Stomach smooth muscle (tissue), 2 donors: Measurements from ENCODE around the gene FAP.

Experiments
- H3K27ac ChIP-seq: one replicate; pipeline ENCODE4 v1.7.0; 2013; ENCODE audit warnings: mild to moderate bottlenecking, low read length, inconsistent platforms
- H3K27me3 ChIP-seq, 2 donors: one replicate each; pipeline ENCODE4 v1.7.0; 2013; ENCODE audit warnings: low read length in 2 of 2; ENCODE audit not compliant: insufficient read depth in 2 of 2, control insufficient read depth in 1 of 2
- H3K36me3 ChIP-seq, 2 donors: one replicate each; pipeline ENCODE4 v1.7.0; 2013; ENCODE audit warnings: low read length in 2 of 2; ENCODE audit not compliant: control insufficient read depth in 2 of 2, insufficient read depth in 2 of 2
- H3K4me1 ChIP-seq: one replicate; pipeline ENCODE4 v1.7.0; 2013; ENCODE audit warnings: low read length; ENCODE audit not compliant: control insufficient read depth, insufficient read depth
- H3K4me3 ChIP-seq, 2 donors: one replicate each; pipeline ENCODE4 v1.7.0; 2013; ENCODE audit warnings: low read length in 2 of 2
- H3K9ac ChIP-seq, 2 donors: one replicate each; pipeline ENCODE4 v1.7.0; 2013; ENCODE audit warnings: low read length in 2 of 2, mild to moderate bottlenecking in 1 of 2
- H3K9me3 ChIP-seq, 2 donors: one replicate each; pipeline ENCODE4 v1.7.0; 2013; ENCODE audit warnings: low read length in 2 of 2; ENCODE audit not compliant: control insufficient read depth in 2 of 2
- donor health status: healthy.
- donor health status: Pancreatic carcinoma.

Gene FAP

DNA sequence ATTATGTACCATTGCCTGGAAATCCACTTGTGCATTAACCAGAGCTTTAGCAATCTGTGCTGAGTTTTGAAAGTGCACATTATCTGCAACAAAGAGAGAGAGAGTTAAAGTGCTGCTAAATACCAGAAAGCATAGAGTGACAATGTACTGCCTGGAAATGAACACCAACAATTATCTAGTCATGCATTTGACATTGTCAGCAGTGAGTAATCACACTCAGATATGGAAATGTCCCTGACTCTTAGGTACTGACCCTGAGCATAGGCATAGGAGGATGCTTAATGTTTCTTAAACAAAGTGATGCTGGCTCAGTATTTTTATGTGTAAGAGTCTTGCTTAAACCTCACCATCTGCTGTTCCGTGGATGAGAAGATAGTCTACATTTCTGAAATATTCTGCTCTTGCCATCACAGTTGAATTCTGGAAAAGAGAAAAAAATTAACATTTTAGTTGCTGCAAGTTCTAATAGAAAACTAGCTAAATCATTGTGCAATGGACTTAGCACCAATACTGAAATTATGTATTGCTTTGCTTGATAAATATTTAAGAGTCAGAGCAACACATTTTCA lies 70.4 kb downstream of the FAP start:
- Histone ChIP-seq H3K4me3 (no peak overlapping the region), H3K36me3 (no peaks in the 10 kb centered on the region), H3K27me3 (no peaks in the 10 kb centered on the region), H3K9me3 (no peaks in the 10 kb centered on the region), H3K4me1 (no peaks in the 10 kb centered on the region), H3K9ac (no peak overlapping the region), H3K27ac (no peak overlapping the region)

- Histone ChIP-seq H3K9me3 (no peaks in the 10 kb centered on the region), H3K4me1 (no peaks in the 10 kb centered on the region), H3K27me3 (no peaks in the 10 kb centered on the region), H3K4me3 (no peak overlapping the region), H3K9ac (no peak overlapping the region), H3K36me3 (no peaks in the 10 kb centered on the region), H3K27ac (no peak overlapping the region)
These were observed 76.5 kb downstream of the FAP start for GRCh38 chr2:162166745-162167144.

DNA sequence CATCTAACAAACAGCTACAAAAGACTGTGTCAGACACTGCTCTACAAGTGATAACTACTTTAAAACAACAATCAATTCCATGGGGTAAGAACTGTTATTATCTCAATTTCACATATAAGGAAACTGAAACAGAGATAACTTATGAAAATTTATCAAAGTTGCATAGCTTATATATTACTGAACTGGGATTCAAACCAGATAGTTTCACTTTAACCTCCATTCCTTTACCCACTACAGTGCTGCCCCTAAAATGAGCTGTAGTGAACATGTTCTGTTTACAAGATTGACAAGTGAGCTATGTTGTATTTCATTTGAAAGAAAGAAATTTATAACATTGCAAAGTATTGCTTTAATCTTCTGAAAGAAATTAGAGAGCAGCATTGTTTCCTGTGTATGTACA lies 77.1 kb downstream of the FAP start:
- no peak overlapping the region for H3K27ac ChIP-seq
- no peaks in the 10 kb centered on the region for H3K9me3 ChIP-seq
- no peak overlapping the region for H3K9ac ChIP-seq
- no peaks in the 10 kb centered on the region for H3K4me1 ChIP-seq
- H3K4me3 ChIP-seq, result no peak overlapping the region
- no peaks in the 10 kb centered on the region for H3K27me3 ChIP-seq
- no peaks in the 10 kb centered on the region for H3K36me3 ChIP-seq

DNA sequence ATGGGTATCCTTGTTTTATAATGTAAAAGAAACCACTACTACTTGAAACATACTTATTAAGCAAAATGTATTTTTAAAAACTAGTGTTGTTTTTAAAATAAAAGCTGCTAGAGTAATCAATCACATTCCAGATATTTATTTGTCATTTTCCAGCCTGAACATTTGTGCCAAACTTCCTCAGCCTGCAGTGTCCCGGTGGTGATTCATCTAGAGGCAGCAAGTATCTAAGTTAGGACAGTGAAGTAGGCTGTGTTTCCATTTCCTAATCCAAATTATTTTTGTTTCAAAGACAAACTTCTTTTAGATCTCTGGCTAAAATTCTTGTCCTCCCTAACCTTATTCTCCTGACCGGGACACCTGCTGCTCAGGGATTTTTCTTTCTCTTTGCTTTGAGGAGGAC lies 78.4 kb downstream of the FAP start:
- no peak overlapping the region for H3K9ac ChIP-seq

GRCh38 chr2:162159446-162159845 lies 83.8 kb downstream of the FAP start:
- no peak overlapping the region for H3K9ac ChIP-seq
- H3K27me3 ChIP-seq, result no peaks in the 10 kb centered on the region
- H3K9me3 ChIP-seq, result no peaks in the 10 kb centered on the region
- H3K36me3 ChIP-seq, result no peaks in the 10 kb centered on the region
- no peak overlapping the region for H3K27ac ChIP-seq
- no peaks in the 10 kb centered on the region for H3K4me1 ChIP-seq
- H3K4me3 ChIP-seq, result no peak overlapping the region

More for the DNA sequence above, 78.4 kb downstream of the FAP start:
- Histone ChIP-seq H3K27me3 (no peaks in the 10 kb centered on the region), H3K4me3 (no peak overlapping the region), H3K9me3 (no peaks in the 10 kb centered on the region), H3K36me3 (no peaks in the 10 kb centered on the region), H3K27ac (no peak overlapping the region), H3K4me1 (no peaks in the 10 kb centered on the region)

- no peaks in the 10 kb centered on the region for H3K27me3 ChIP-seq
- no peaks in the 10 kb centered on the region for H3K36me3 ChIP-seq
- H3K9ac ChIP-seq, result no peak overlapping the region
- H3K27ac ChIP-seq, result no peak overlapping the region
- H3K4me3 ChIP-seq, result no peak overlapping the region
- H3K4me1 ChIP-seq, result no peaks in the 10 kb centered on the region
- no peaks in the 10 kb centered on the region for H3K9me3 ChIP-seq
These were observed 87.1 kb downstream of the FAP start for GRCh38 chr2:162156149-162156548.

DNA sequence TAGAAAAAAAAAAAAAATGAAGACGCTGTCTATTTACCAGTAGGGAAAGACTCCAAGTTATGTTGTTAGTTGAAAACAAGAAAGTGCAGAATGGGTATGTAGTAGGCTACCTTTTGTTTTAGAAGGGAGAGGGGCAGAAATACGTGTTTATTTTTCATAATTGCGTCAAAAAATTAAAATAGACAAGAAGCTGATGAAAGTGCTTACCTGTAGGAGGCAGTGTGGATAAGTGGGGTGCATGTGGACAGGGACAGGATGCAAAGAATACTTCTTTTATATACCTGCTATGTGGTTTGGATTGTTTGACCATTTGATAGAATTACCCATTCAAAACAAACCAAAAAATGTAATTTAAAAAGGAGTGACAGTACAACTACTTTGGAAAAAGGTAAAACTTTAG lies 88.2 kb downstream of the FAP start:
- H3K36me3 ChIP-seq, result no peaks in the 10 kb centered on the region

DNA sequence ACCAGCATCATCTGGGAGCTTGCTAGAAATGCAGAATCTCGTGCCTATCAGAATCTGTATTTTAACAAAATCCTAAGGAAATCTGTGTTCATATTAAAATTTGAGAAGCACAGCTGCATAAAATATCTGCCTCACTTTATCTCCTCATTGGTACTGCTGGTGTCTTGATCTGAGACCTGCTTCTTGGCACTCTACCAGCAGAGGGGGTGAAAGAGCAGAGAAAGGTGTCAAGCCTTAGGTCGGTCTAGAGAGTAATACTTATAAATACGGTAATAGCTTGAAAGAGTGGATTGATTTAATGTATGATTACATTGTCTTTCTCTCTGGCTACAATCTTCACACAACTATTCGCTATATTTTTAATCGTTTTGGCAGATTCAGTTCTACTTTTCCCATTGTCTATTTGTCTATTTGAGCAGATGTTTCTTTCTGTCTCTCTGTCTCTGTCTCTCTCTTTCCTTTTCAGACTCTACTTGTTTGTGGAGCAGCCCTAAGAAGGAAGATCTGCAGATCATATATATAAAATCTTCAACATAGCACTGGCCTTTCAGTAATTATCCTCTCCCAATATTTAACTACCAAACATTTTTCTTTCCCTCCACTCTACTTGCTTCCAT lies 89.5 kb downstream of the FAP start:
- Histone ChIP-seq H3K36me3 (no peaks in the 10 kb centered on the region), H3K27me3 (no peaks in the 10 kb centered on the region), H3K9ac (no peak overlapping the region), H3K4me3 (no peak overlapping the region), H3K27ac (no peak overlapping the region), H3K4me1 (no peaks in the 10 kb centered on the region), H3K9me3 (no peaks in the 10 kb centered on the region)

More for the DNA sequence above, 88.2 kb downstream of the FAP start:
- no peak overlapping the region for H3K9ac ChIP-seq
- no peak overlapping the region for H3K27ac ChIP-seq
- H3K9me3 ChIP-seq, result no peaks in the 10 kb centered on the region
- H3K27me3 ChIP-seq, result no peaks in the 10 kb centered on the region
- no peak overlapping the region for H3K4me3 ChIP-seq
- no peaks in the 10 kb centered on the region for H3K4me1 ChIP-seq

GRCh38 chr2:162152147-162152546 lies 91.1 kb downstream of the FAP start, which contains the start of gene GCG:
Gene GCG (minus strand): TSS chr2:162152247. CDS start chr2:162149178, 3,069 bp downstream.
- H3K9ac ChIP-seq, result no peak within 1 kb of the TSS

GRCh38 chr2:162149940-162150339 lies 93.3 kb downstream of the FAP start:
- Histone ChIP-seq H3K27me3 (no peaks in the 10 kb centered on the region), H3K4me1 (no peaks in the 10 kb centered on the region), H3K36me3 (no peaks in the 10 kb centered on the region), H3K4me3 (no peak overlapping the region), H3K9me3 (no peaks in the 10 kb centered on the region), H3K9ac (no peak overlapping the region), H3K27ac (no peak overlapping the region)

More at GRCh38 chr2:162152147-162152546, 91.1 kb downstream of the FAP start, which contains the start of gene GCG:
- Histone ChIP-seq H3K27ac (no peak within 1 kb of the TSS), H3K9me3 (no peaks in the 10 kb centered on the region), H3K36me3 (no peaks in the 10 kb centered on the region), H3K4me3 (no peak within 1 kb of the TSS), H3K27me3 (no peaks in the 10 kb centered on the region), H3K4me1 (no peaks in the 10 kb centered on the region)

DNA sequence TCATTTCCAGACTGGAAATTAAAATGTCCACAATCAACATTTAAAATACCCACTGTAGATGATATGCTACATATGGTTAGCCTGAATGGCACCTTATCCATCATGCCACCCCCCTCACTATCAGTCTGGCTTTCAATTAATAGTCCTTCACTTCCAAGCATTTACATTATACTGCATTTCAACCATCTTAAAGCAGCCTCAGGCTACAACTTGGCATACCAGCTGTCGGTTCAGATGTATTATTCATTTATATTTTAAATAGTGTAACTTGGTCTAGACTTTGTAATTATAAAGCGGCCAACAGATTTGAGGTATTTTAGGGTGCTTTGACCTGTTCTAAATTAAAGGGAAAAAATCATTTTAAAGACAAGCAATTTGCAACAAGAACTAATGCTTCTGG lies 93.8 kb downstream of the FAP start:
- H3K27me3 ChIP-seq, result no peaks in the 10 kb centered on the region

More for the DNA sequence above, 93.8 kb downstream of the FAP start:
- Histone ChIP-seq H3K36me3 (no peaks in the 10 kb centered on the region), H3K27ac (no peak overlapping the region), H3K4me3 (no peak overlapping the region), H3K9ac (no peak overlapping the region), H3K4me1 (no peaks in the 10 kb centered on the region), H3K9me3 (no peaks in the 10 kb centered on the region)
